Muscle of leg (tissue), 11 donors: ENCODE data around the gene GATA5. TPM values are rescaled to one million over a fixed set of nuclear protein-coding genes. Genes with fewer than 3 reads are reported as not detected.

Experiments
- DNase-seq: peaks from one replicate; pipeline ENCODE4 v3.0.0; 2013
- H3K27ac ChIP-seq: one replicate; pipeline ENCODE4 v1.5.1; 2013; ENCODE audit warnings: mild to moderate bottlenecking, low read length, control low read depth
- H3K27me3 ChIP-seq: one replicate; pipeline ENCODE4 v1.6.1; 2013; ENCODE audit warnings: low read length; ENCODE audit not compliant: control insufficient read depth, insufficient read depth
- H3K36me3 ChIP-seq: one replicate; pipeline ENCODE4 v1.6.1; 2013; ENCODE audit warnings: low read length; ENCODE audit not compliant: control insufficient read depth, insufficient read depth
- H3K4me1 ChIP-seq: one replicate; pipeline ENCODE4 v1.6.1; 2013; ENCODE audit warnings: low read length; ENCODE audit not compliant: control insufficient read depth, insufficient read depth
- H3K4me3 ChIP-seq: one replicate; pipeline ENCODE4 v1.5.1; 2013; ENCODE audit warnings: low read length, control low read depth
- H3K9me3 ChIP-seq: replicated peaks from 2 replicates; pipeline ENCODE4 v1.6.1; 2013; ENCODE audit warnings: low read depth, low read length; ENCODE audit not compliant: control insufficient read depth
- WGBS: methylation state at CpG from one replicate; pipeline ENCODE4 v1.1.5; 2013; ENCODE audit warnings: missing lambda C conversion rate; ENCODE audit not compliant: insufficient coverage; 5-methylcytosine and 5-hydroxymethylcytosine counted together
- polyA plus RNA-seq, 8 donors: library from polyadenylated mRNA; unstranded; fragments of 120-200 nt; gene quantifications; one replicate each; pipeline versions ENCODE4 v1.2.1 to v1.2.3, GENCODE V29; 2013; ENCODE audit warnings: inconsistent platforms in 1 of 8, low replicate concordance in 1 of 8; ENCODE audit not compliant: insufficient read length in 8 of 8, insufficient read depth in 1 of 8
- total RNA-seq: library from RNA; stranded (reverse); fragments of 120-200 nt; gene quantifications from one replicate; pipeline ENCODE4 v1.2.4, GENCODE V29; 2013

GATA5 gene
- total and polyA plus RNA-seq, 9 donors: 0.06 to 2.5 (median 0.08) TPM; not detected in 4

GRCh38 chr20:62474604-62475026 lies 1.2 kb downstream of the GATA5 start:
- Histone ChIP-seq H3K4me1 (peaks cover 11% of the 10 kb centered on the region), H3K36me3 (no peaks in the 10 kb centered on the region), H3K27ac (no peak overlapping the region), H3K9me3 (no peaks in the 10 kb centered on the region), H3K4me3 (no peak overlapping the region), H3K27me3 (peaks cover 95% of the 10 kb centered on the region)
- 6% methylated on average over 18 of the region's 25 CpGs for WGBS
- no peak for DNase-seq

- no peak overlapping the region for H3K4me3 ChIP-seq
- H3K36me3 ChIP-seq: no peaks in the 10 kb centered on the region
- DNase-seq: no peak
- H3K4me1 ChIP-seq: peaks cover 11% of the 10 kb centered on the region
- H3K27ac ChIP-seq: no peak overlapping the region
- WGBS: 9% methylated on average over 37 of the region's 52 CpGs
- no peaks in the 10 kb centered on the region for H3K9me3 ChIP-seq
- H3K27me3 ChIP-seq: peaks cover 95% of the 10 kb centered on the region
Measured at GRCh38 chr20:62473717-62474603, 1.8 kb downstream of the GATA5 start.

DNA sequence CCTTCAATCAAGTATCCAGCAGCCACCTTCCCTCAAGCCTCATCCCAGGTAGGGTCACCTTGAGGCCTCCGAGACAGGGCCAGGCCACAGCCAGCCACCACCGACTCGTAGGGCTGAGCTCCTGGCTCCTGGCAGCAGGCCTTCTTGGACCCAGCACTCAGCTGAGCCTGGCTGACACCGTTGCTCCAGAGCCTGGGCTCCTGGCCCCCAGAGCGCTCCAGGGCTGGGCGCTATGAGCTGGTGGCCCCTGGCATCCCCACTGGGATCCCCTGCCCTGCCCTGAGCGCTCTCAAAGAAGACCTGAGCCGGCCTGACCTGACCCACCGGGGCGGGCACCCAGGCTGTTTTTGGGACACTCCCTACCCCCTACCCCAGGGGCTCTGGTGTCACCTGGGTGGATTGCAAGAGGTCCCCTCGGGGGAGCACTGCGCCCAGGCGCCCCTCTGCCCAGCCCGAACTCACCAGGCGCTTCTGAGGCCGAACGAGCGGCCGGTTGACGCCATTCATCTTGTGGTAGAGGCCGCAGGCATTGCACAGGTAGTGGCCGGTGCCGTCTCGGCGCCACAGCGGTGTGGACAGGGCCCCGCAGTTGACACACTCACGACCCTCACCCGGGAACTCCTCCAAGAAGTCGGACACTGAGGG lies 2.7 kb downstream of the GATA5 start:
- no peaks in the 10 kb centered on the region for H3K9me3 ChIP-seq
- peaks cover 95% of the 10 kb centered on the region for H3K27me3 ChIP-seq
- WGBS: 69% methylated on average over 26 of the region's 30 CpGs
- H3K4me3 ChIP-seq: no peak overlapping the region
- no peaks in the 10 kb centered on the region for H3K36me3 ChIP-seq
- H3K4me1 ChIP-seq: peaks cover 11% of the 10 kb centered on the region
- DNase-seq: no peak
- H3K27ac ChIP-seq: no peak overlapping the region

- WGBS: 71% methylated on average over 20 of the region's 23 CpGs
- H3K36me3 ChIP-seq: no peaks in the 10 kb centered on the region
- no peak overlapping the region for H3K4me3 ChIP-seq
- DNase-seq: no peak
- H3K4me1 ChIP-seq: peaks cover 11% of the 10 kb centered on the region
- no peak overlapping the region for H3K27ac ChIP-seq
- peaks cover 93% of the 10 kb centered on the region for H3K27me3 ChIP-seq
- no peaks in the 10 kb centered on the region for H3K9me3 ChIP-seq
Measured at GRCh38 chr20:62472138-62472940, 3.5 kb downstream of the GATA5 start.

DNA sequence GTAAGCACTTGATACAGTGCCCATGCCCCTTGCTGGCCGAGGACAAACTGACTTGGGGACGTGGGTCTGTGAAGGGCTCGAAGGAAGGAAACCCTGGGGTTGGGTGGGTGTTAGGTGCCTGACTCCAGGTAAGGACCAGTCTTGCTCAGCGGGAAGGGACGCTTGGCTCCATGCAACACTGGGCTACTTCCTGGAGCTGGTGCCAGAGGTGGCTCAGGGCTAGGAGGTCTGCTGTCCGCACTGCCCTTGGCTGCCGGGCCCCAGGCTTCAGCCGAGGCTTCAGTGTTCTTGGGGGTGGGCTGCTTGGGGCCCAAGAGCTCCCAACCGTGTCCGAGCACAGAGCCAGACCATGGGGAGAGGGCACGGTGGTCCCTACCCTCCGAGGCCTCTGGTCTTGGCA lies 5.3 kb downstream of the GATA5 start:
- Histone ChIP-seq H3K36me3 (no peaks in the 10 kb centered on the region), H3K27ac (no peak overlapping the region), H3K27me3 (peaks cover 84% of the 10 kb centered on the region), H3K4me3 (no peak overlapping the region), H3K4me1 (peaks cover 13% of the 10 kb centered on the region), H3K9me3 (no peaks in the 10 kb centered on the region)
- DNase-seq: no peak
- WGBS: 71% methylated on average over 10 of the region's 12 CpGs

- peaks cover 15% of the 10 kb centered on the region for H3K4me1 ChIP-seq
- H3K9me3 ChIP-seq: no peaks in the 10 kb centered on the region
- H3K4me3 ChIP-seq: no peak overlapping the region
- no peak for DNase-seq
- H3K27me3 ChIP-seq: peaks cover 79% of the 10 kb centered on the region
- WGBS: 17% methylated on average over 17 of the region's 18 CpGs
- no peaks in the 10 kb centered on the region for H3K36me3 ChIP-seq
- no peak overlapping the region for H3K27ac ChIP-seq
Measured at GRCh38 chr20:62470001-62470400, 5.8 kb downstream of the GATA5 start.

- Histone ChIP-seq H3K27ac (no peak overlapping the region), H3K36me3 (no peaks in the 10 kb centered on the region), H3K4me3 (no peak overlapping the region), H3K27me3 (peaks cover 73% of the 10 kb centered on the region), H3K9me3 (no peaks in the 10 kb centered on the region), H3K4me1 (peaks cover 21% of the 10 kb centered on the region)
- DNase-seq: no peak
- 79% methylated on average over 7 of the region's 17 CpGs for WGBS
Measured at GRCh38 chr20:62469352-62469751, 6.4 kb downstream of the GATA5 start.

- Histone ChIP-seq H3K36me3 (no peaks in the 10 kb centered on the region), H3K27me3 (peaks cover 49% of the 10 kb centered on the region), H3K4me1 (peaks cover 37% of the 10 kb centered on the region), H3K4me3 (no peak overlapping the region), H3K27ac (no peak overlapping the region), H3K9me3 (no peaks in the 10 kb centered on the region)
- 81% methylated on average over 14 of the region's 19 CpGs for WGBS
- no peak for DNase-seq
Measured at GRCh38 chr20:62466806-62467537, 8.8 kb downstream of the GATA5 start.

DNA sequence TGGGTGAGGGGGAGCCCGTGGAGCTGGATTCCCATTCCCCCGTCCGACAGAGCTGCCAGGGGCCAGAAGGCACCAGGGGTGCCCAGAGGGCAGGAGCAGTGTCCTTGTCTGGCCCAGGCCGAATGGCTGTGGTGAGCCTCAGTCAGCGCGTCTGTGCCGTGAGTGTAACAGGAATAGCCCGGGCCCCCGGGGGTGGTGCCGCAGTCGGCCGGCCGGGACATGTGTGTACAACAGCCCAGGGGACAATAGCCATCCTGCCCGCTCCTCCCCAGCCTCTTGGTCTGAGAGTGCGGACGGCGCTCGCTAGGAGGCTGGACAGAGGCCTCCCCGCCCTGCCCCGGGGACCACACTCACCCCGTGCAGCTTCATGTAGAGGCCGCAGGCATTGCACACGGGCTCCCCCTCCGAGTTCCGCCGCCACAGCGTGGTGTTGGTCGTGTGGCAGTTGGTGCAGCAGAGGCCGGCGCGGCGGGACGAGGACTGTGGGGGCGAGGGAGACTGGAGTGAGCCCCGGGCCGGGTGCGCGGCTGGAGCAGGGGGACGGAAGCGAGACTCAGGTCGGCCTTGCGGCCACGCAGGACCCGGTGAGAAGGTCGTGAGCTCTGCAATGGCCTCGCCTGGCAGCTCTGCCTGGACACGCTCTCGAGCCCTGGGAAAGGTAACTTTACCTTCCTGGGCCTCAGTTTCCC lies 9.6 kb downstream of the GATA5 start:
- H3K9me3 ChIP-seq: no peaks in the 10 kb centered on the region
- 70% methylated on average over 48 of the region's 48 CpGs for WGBS
- H3K27ac ChIP-seq: no peak overlapping the region
- H3K4me3 ChIP-seq: no peak overlapping the region
- no peaks in the 10 kb centered on the region for H3K36me3 ChIP-seq
- H3K4me1 ChIP-seq: peaks cover 41% of the 10 kb centered on the region
- peaks cover 42% of the 10 kb centered on the region for H3K27me3 ChIP-seq
- no peak for DNase-seq
